RWPE2 (cell line): ENCODE measurements around the gene CEP128.
"Not testable (repeated sequence)": the region's sequence is repeated elsewhere in the genome, so short reads cannot be mapped to it uniquely, and the experiment has no call there.

Source experiments
- ATAC-seq: fragments of 200-7000 bp; cut with Tn5 transposase; 3 replicates; pipeline ENCODE4 v1.9.1; 2021; ENCODE audit warnings: low read depth
- DNase-seq: peaks from one replicate; pipeline ENCODE4 v3.0.0-alpha.2; 2020; ENCODE audit warnings: low spot score
- H3K27ac ChIP-seq: fragments of 450-650 bp; 2 replicates; pipeline ENCODE4 v1.5.1; 2017; ENCODE audit warnings: mild to moderate bottlenecking; ENCODE audit not compliant: poor library complexity, severe bottlenecking
- H3K27me3 ChIP-seq: fragments of 250-450 bp; sonication (Bioruptor Pico); 2 replicates; pipeline ENCODE4 v1.5.1; 2021; ENCODE audit warnings: mild to moderate bottlenecking, moderate library complexity; ENCODE audit not compliant: insufficient read depth, poor library complexity, severe bottlenecking
- H3K36me3 ChIP-seq: fragments of 250-450 bp; sonication (Bioruptor Pico); 2 replicates; pipeline ENCODE4 v1.5.1; 2020; ENCODE audit warnings: low read depth, mild to moderate bottlenecking, moderate library complexity
- H3K4me1 ChIP-seq: fragments of 250-450 bp; sonication (Bioruptor Pico); 2 replicates; pipeline ENCODE4 v1.5.1; 2021; ENCODE audit warnings: mild to moderate bottlenecking, moderate library complexity; ENCODE audit not compliant: insufficient read depth, poor library complexity, severe bottlenecking
- H3K4me3 ChIP-seq: fragments of 250-450 bp; sonication (Bioruptor Pico); 2 replicates; pipeline ENCODE4 v1.5.1; 2021; ENCODE audit warnings: mild to moderate bottlenecking, moderate library complexity; ENCODE audit not compliant: severe bottlenecking
- H3K9me3 ChIP-seq: fragments of 250-450 bp; sonication (Bioruptor Pico); 2 replicates; pipeline ENCODE4 v1.5.1; 2021; ENCODE audit warnings: mild to moderate bottlenecking, moderate library complexity; ENCODE audit not compliant: severe bottlenecking
- CTCF ChIP-seq: fragments of 450-650 bp; IDR thresholded peaks from one replicate; pipeline ENCODE4 v1.5.1; 2017; ENCODE audit warnings: mild to moderate bottlenecking, moderate library complexity; ENCODE audit not compliant: poor library complexity, severe bottlenecking

CEP128 gene

DNA sequence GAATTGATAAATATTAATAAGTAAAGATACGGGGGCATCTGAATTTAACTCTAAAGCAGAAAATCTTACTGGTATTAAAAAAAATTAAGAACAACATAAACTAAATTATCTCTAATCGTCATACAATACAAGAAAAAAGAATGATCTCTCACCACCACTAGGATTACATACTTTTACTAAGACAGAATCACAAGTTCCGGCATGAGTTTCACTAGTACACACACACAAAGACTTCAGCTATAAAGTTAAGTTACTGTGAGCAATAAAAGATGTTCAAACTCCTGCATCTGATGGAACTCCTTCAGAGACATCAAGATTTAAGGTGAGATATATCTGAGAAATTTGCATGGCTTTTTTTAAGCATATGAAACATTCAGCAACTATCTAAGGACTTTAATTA, 21.9 kb downstream of the CEP128 start:
- no peak for TF ChIP-seq CTCF
- ATAC-seq (no peak), DNase-seq (no peak)
- H3K36me3 ChIP-seq = peaks cover 16% of the 10 kb centered on the region
- H3K4me3 ChIP-seq = no peak overlapping the region
- H3K9me3 ChIP-seq = no peaks in the 10 kb centered on the region
- no peak overlapping the region for H3K27ac ChIP-seq
- H3K27me3 ChIP-seq = no peaks in the 10 kb centered on the region
- H3K4me1 ChIP-seq = peaks cover 4% of the 10 kb centered on the region

DNA sequence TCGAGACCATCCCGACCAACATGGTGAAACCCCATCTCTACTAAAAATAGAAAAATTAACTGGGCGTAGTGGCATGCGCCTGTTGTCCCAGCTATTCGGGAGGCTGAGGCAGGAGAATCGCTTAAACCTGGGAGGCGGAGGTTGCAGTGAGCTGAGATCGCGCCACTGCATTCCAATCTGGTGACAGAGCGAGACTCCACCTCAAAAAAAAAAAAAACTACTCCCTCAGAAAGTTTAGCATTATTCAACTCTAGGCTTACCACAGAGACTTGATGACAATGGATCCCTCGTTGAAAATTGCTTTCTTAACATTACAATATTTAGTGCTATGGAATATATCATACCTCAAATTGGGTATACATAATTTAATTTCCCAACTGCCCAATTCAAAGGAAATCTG, 29.5 kb downstream of the CEP128 start:
- not testable (repeated sequence) for H3K27ac ChIP-seq, H3K4me1 ChIP-seq, H3K4me3 ChIP-seq, H3K27me3 ChIP-seq, ATAC-seq, H3K9me3 ChIP-seq, DNase-seq
- peaks cover 54% of the 10 kb centered on the region for H3K36me3 ChIP-seq

GRCh38 chr14:80906946-80907345, 34.6 kb downstream of the CEP128 start:
- Histone ChIP-seq H3K9me3 (no peaks in the 10 kb centered on the region), H3K36me3 (peaks cover 43% of the 10 kb centered on the region), H3K27ac (no peak overlapping the region), H3K4me3 (no peak overlapping the region), H3K4me1 (no peaks in the 10 kb centered on the region), H3K27me3 (no peaks in the 10 kb centered on the region)
- ATAC-seq (no peak), DNase-seq (no peak)
- no peak for TF ChIP-seq CTCF

- ATAC-seq (no peak), DNase-seq (no peak)
- Histone ChIP-seq H3K4me1 (no peaks in the 10 kb centered on the region), H3K27ac (no peak overlapping the region), H3K27me3 (no peaks in the 10 kb centered on the region), H3K36me3 (peaks cover 43% of the 10 kb centered on the region), H3K4me3 (no peak overlapping the region), H3K9me3 (no peaks in the 10 kb centered on the region)
- TF ChIP-seq CTCF = no peak
These were observed 35.2 kb downstream of the CEP128 start for GRCh38 chr14:80906336-80906735.

DNA sequence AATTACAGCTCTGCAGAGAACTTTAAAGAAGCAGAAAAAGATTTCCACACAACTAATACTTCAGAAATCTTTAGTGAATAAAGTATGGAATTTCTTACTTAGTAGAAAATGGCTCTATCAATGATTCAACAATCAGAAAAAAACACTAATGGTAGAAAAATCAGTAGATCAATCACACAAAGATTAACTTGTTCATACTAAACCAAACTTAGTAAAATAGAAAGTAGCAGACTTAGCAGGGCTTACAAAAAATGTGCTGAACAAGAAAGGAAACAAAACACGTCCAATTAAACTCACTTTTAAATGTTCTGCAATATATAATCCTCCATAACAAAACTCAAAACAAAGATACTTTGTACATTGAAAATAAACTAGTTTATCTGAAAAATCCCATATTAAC, 38.9 kb downstream of the CEP128 start:
- TF ChIP-seq CTCF = no peak
- DNase-seq (no peak), ATAC-seq (no peak)
- Histone ChIP-seq H3K36me3 (peaks cover 47% of the 10 kb centered on the region), H3K27me3 (no peaks in the 10 kb centered on the region), H3K9me3 (no peaks in the 10 kb centered on the region), H3K4me1 (no peaks in the 10 kb centered on the region), H3K27ac (no peak overlapping the region), H3K4me3 (no peak overlapping the region)
